Thyroid gland (tissue), 4 donors: ENCODE data around the gene AP2B1. TPM values are rescaled to one million over a fixed set of nuclear protein-coding genes. Genes with fewer than 3 reads are reported as not detected.

Source experiments
- DNase-seq, 2 donors: peaks; one replicate each; pipeline ENCODE4 v3.0.0-alpha.2; 2019
- H3K27ac ChIP-seq, 3 donors: fragments of 200-600 bp; sonication (generic); 1 replicate in 2 of 3; 2 replicates in 1 of 3; pipeline ENCODE4 v1.5.1; 2016 to 2019; ENCODE audit warnings: mild to moderate bottlenecking in 1 of 3, moderate library complexity in 1 of 3
- H3K27me3 ChIP-seq: fragments of 200-600 bp; sonication (generic); one replicate; pipeline ENCODE4 v1.5.1; 2019
- H3K36me3 ChIP-seq, 2 donors: fragments of 200-600 bp; sonication (generic); one replicate each; pipeline ENCODE4 v1.5.1; 2016 to 2019
- H3K4me1 ChIP-seq, 2 donors: fragments of 200-600 bp; sonication (generic); one replicate each; pipeline ENCODE4 v1.5.1; 2017 to 2019
- H3K4me3 ChIP-seq, 3 donors: fragments of 200-600 bp; sonication (generic); replicated peaks in 1 of 3; 1 replicate in 2 of 3; 2 replicates in 1 of 3; pipeline ENCODE4 v1.5.1; 2016; ENCODE audit warnings: mild to moderate bottlenecking in 1 of 3
- H3K9me3 ChIP-seq: fragments of 200-600 bp; sonication (generic); one replicate; pipeline ENCODE4 v1.5.1; 2017
- CTCF ChIP-seq, 6 experiments: fragments of 200-600 bp in 3 of 6; fragments of 450-650 bp in 3 of 6; sonication (generic) in 3 of 6; IDR thresholded peaks; one replicate each; pipeline ENCODE4 v1.5.1; 2016 to 2019; ENCODE audit warnings: antibody characterized with exemption in 6 of 6, mild to moderate bottlenecking in 2 of 6, inconsistent platforms in 1 of 6, moderate library complexity in 1 of 6
- POLR2A ChIP-seq, 2 donors: fragments of 450-650 bp; IDR thresholded peaks; one replicate each; pipeline ENCODE4 v1.6.1; 2017; ENCODE audit warnings: antibody characterized with exemption in 2 of 2, mild to moderate bottlenecking in 2 of 2, moderate library complexity in 1 of 2
- WGBS, 2 donors: methylation state at CpG; one replicate each; pipeline ENCODE4 v1.1.5; 2017; 5-methylcytosine and 5-hydroxymethylcytosine counted together
- intact Hi-C: fragments of 100-400 bp; cut with DNase I; formaldehyde crosslinking; loops from one replicate; pipeline ENCODE4 v1.15.1; 2023
- total RNA-seq, 4 donors: library from RNA; depleted of rRNA; stranded (reverse); fragments of >200 nt; gene quantifications; one replicate each; pipeline ENCODE4 v1.2.3, GENCODE V29; 2016

The AP2B1 gene
- total RNA-seq, 4 donors from 2014 or later = 105 to 162 (median 122) TPM

- H3K9me3 ChIP-seq = no peaks in the 10 kb centered on the region
- H3K36me3 ChIP-seq = no peaks in the 10 kb centered on the region
- no peaks in the 10 kb centered on the region for H3K4me1 ChIP-seq
- WGBS, 2 donors = 62 to 65% methylated on average over 8 of the region's 8 CpGs
- DNase-seq = no peak
- H3K4me3 ChIP-seq = no peak overlapping the region
- H3K27me3 ChIP-seq = peaks cover 3% of the 10 kb centered on the region
- no peak overlapping the region for H3K27ac ChIP-seq
- no peak for TF ChIP-seq CTCF (IDR thresholded peaks at IDR 0.05)
- intact Hi-C loops = no loop called here
Measured at GRCh38 chr17:35548208-35548810, 38.8 kb upstream of the AP2B1 start.

GRCh38 chr17:35548978-35549377 is 38.1 kb upstream of the AP2B1 start:
- no peak for DNase-seq

GRCh38 chr17:35553310-35553709 is 33.8 kb upstream of the AP2B1 start:
- TF ChIP-seq POLR2A (IDR thresholded peaks at IDR 0.05) (no peak), CTCF (IDR thresholded peaks at IDR 0.05) (no peak)
- no peak for DNase-seq
- intact Hi-C loops = no loop called here
- WGBS, 2 donors = 67 to 68% methylated on average over 4 of the region's 4 CpGs
- Histone ChIP-seq H3K4me3 (no peak overlapping the region), H3K27me3 (no peaks in the 10 kb centered on the region), H3K9me3 (no peaks in the 10 kb centered on the region), H3K27ac (no peak overlapping the region), H3K36me3 (no peaks in the 10 kb centered on the region), H3K4me1 (no peaks in the 10 kb centered on the region)

More at GRCh38 chr17:35548978-35549377, 38.1 kb upstream of the AP2B1 start:
- Histone ChIP-seq H3K4me3 (no peak overlapping the region), H3K4me1 (no peaks in the 10 kb centered on the region), H3K9me3 (no peaks in the 10 kb centered on the region), H3K27me3 (peaks cover 3% of the 10 kb centered on the region), H3K36me3 (no peaks in the 10 kb centered on the region), H3K27ac (no peak overlapping the region)
- 65 to 77% methylated on average over 1 of the region's 1 CpG for WGBS, 2 donors
- no peak for TF ChIP-seq CTCF (IDR thresholded peaks at IDR 0.05)
- TF ChIP-seq POLR2A (IDR thresholded peaks at IDR 0.05) = no peak
- intact Hi-C loops = no loop called here

- intact Hi-C loops = no loop called here
- no peak for TF ChIP-seq POLR2A (IDR thresholded peaks at IDR 0.05)
- TF ChIP-seq CTCF (IDR thresholded peaks at IDR 0.05) = no peak
- no peaks in the 10 kb centered on the region for H3K27me3 ChIP-seq
- no peak overlapping the region for H3K4me3 ChIP-seq
- H3K36me3 ChIP-seq = no peaks in the 10 kb centered on the region
- DNase-seq = no peak
- H3K4me1 ChIP-seq = no peaks in the 10 kb centered on the region
- H3K27ac ChIP-seq = no peak overlapping the region
- no peaks in the 10 kb centered on the region for H3K9me3 ChIP-seq
- 80 to 81% methylated on average over 5 of the region's 5 CpGs for WGBS, 2 donors
Measured at GRCh38 chr17:35554668-35555067, 32.5 kb upstream of the AP2B1 start.

GRCh38 chr17:35555691-35556090 is 31.4 kb upstream of the AP2B1 start:
- H3K27ac ChIP-seq = no peak overlapping the region
- DNase-seq = no peak
- H3K4me3 ChIP-seq = no peak overlapping the region
- 84 to 93% methylated on average over 5 of the region's 5 CpGs for WGBS, 2 donors
- intact Hi-C loops = no loop called here
- no peaks in the 10 kb centered on the region for H3K9me3 ChIP-seq
- H3K36me3 ChIP-seq = no peaks in the 10 kb centered on the region
- TF ChIP-seq POLR2A (IDR thresholded peaks at IDR 0.05) = no peak
- TF ChIP-seq CTCF (IDR thresholded peaks at IDR 0.05) = peak in 2 of 6 experiments; percentile 4 to 10
- H3K4me1 ChIP-seq = no peaks in the 10 kb centered on the region
- no peaks in the 10 kb centered on the region for H3K27me3 ChIP-seq
